ENCODE results near the gene HCN2. TPM values are rescaled to one million over a fixed set of nuclear protein-coding genes. Genes with fewer than 3 reads are reported as not detected.

The HCN2 gene
- total and polyA plus RNA-seq, 2 of the 13 experiments (the other 11 are each of a cell fraction or from before 2014, with no cell fraction given): 0.01 TPM; not detected in 1

- TF ChIP-seq RBFOX2 (IDR thresholded peaks at IDR 0.05; ENCODE audit: low read depth, low read length) (peak; percentile 90), ZMYM3 (CRISPR knock-in tag; IDR thresholded peaks at IDR 0.05) (no peak), HNRNPL (IDR thresholded peaks at IDR 0.05; ENCODE audit: low read depth, low read length) (no peak), CC2D1A (CRISPR knock-in tag; IDR thresholded peaks at IDR 0.05) (no peak)
Observed at GRCh38 chr19:633068-633785, 43.5 kb downstream of the HCN2 start, which contains the start of gene POLRMT (continued).

- Histone ChIP-seq H4K20me1 (ENCODE audit: insufficient read depth, low read length) (peaks cover 7% of the 10 kb centered on the region; the same call in 1 of the 2 replicates), H3K27me3 (ENCODE audit: control insufficient read depth in 1 of 2, insufficient read depth in 2 of 2, low read length in 2 of 2) (no peaks in the 10 kb centered on the region; a peak in 1 of 5 replicates), H3K4me3 (replicated peaks in 1 of 3; ENCODE audit: insufficient read depth in 1 of 3, low read depth in 2 of 3, low read length in 3 of 3) (peak overlapping the region; percentile 77 to 98 (median 91)), H3K9ac (ENCODE audit: insufficient read depth, low read depth, low read length) (peak overlapping the region; percentile 92), H3K27ac (ENCODE audit: extremely low read length, insufficient read depth, low read length) (peak overlapping the region; percentile 53), H3K4me2 (ENCODE audit: low read depth, low read length) (peak overlapping the region; percentile 87), H2AFZ (ENCODE audit: low read length) (peak overlapping the region; percentile 35), H3K4me1 (ENCODE audit: insufficient read depth, low read length) (peaks cover 35% of the 10 kb centered on the region), H3K36me3 (replicated peaks in 1 of 2; ENCODE audit: control insufficient read depth in 1 of 2, insufficient read depth in 2 of 2, low read length in 2 of 2) (peaks cover 1 to 11% of the 10 kb centered on the region in 2 experiments; a peak in 2 of 5 replicates), H3K9me3 (ENCODE audit: low read length) (no peaks in the 10 kb centered on the region), H3K79me2 (ENCODE audit: insufficient read depth, low read length) (peaks cover 22% of the 10 kb centered on the region)
- ChIA-PET CTCF (ENCODE audit: low intra/inter-chr PET ratio, low total read pairs) (interaction anchor here (1.0 kb wide), 1 partner anchor 46 kb away, joined by 3 read pairs; no protein-coding TSS in a partner anchor), POLR2A (interaction anchor here (0.6 to 2.4 kb wide), 7 partner anchors 24 to 103 kb away, joined by 3 to 21 read pairs (median 3); no protein-coding TSS in a partner anchor)
- DNase-seq (ENCODE audit: low spot score): no peak
- no peak for FAIRE-seq
- whole genome bisulfite sequencing (ENCODE audit: low lambda C conversion rate): 33% methylated on average over 30 of the region's 32 CpGs
- intact Hi-C loops (cut with micrococcal nuclease; ENCODE audit: unreplicated experiment) (no loop called here), in situ Hi-C loops (cut with HindIII; ENCODE audit: extremely low pct_ligation_motif_present, low pct_unique_long_range_greater_than_20kb) (no loop called here)
- no peak for ATAC-seq
- BruUV-seq (replicated peaks): no TSS peak
- no peak for TF ChIP-seq ATF2 (CRISPR knock-in tag; IDR thresholded peaks at IDR 0.05)
- no peak for TF ChIP-seq ATF6 (CRISPR knock-in tag; conservative IDR thresholded peaks at IDR 0.05)
- no peak for TF ChIP-seq TCF12 (IDR thresholded peaks at IDR 0.05)
- TF ChIP-seq TCF12 (CRISPR knock-in tag; IDR thresholded peaks at IDR 0.05): no peak
- no peak for TF ChIP-seq ZNF891 (CRISPR knock-in tag; IDR thresholded peaks at IDR 0.05)
- peak; percentile 21; the same call in 1 of the 2 replicates for TF ChIP-seq ZNF362 (CRISPR knock-in tag; IDR thresholded peaks at IDR 0.05; ENCODE audit: borderline replicate concordance)
- TF ChIP-seq KDM5A (IDR thresholded peaks at IDR 0.05; ENCODE audit: borderline replicate concordance, low read length): peak; percentile 67; the same call in 1 of the 2 replicates
- no peak for TF ChIP-seq ZFP37 (CRISPR knock-in tag; IDR thresholded peaks at IDR 0.05; ENCODE audit: borderline replicate concordance)
- TF ChIP-seq E2F1 (CRISPR knock-in tag; IDR thresholded peaks at IDR 0.05): no peak
- TF ChIP-seq ZNF768 (CRISPR knock-in tag; IDR thresholded peaks at IDR 0.05): peak; percentile 93
- no peak for TF ChIP-seq ZSCAN21 (CRISPR knock-in tag; IDR thresholded peaks at IDR 0.05; ENCODE audit: borderline replicate concordance)
Observed at GRCh38 chr19:633786-634639, 44.3 kb downstream of the HCN2 start.

Measured in HepG2 (cell line).